ENCODE measurements around the gene SPPL2B. TPM values are rescaled to one million over a fixed set of nuclear protein-coding genes. Genes with fewer than 3 reads are reported as not detected.

The SPPL2B gene
- total and polyA plus RNA-seq, 7 experiments from 2014 or later: 11.1 to 150 (median 112) TPM

- H3K27ac Mint-ChIP-seq: peak overlapping the region in 8 of 9 donors; percentile 28 to 99 (median 96)
- CTCF ChIA-PET: interaction anchor here (0.7 kb wide), 1 partner anchor 96 kb away, joined by 3 read pairs; no protein-coding TSS in a partner anchor
These were observed 1.8 kb downstream of the SPPL2B start for GRCh38 chr19:2330255-2330631.

GRCh38 chr19:2330632-2331284 is 2.3 kb downstream of the SPPL2B start:
- H3K27me3 ChIP-seq (ENCODE audit: control insufficient read depth in 2 of 2, insufficient read depth in 2 of 2, low read length in 2 of 2): no peaks in the 10 kb centered on the region

More at GRCh38 chr19:2330255-2330631, 1.8 kb downstream of the SPPL2B start:
- Histone ChIP-seq H3K27ac (ENCODE audit: low read depth, low read length) (peak overlapping the region; percentile 11), H3K36me3 (ENCODE audit: control insufficient read depth in 2 of 3, insufficient read depth in 3 of 3, low read length in 3 of 3) (peaks cover 0 to 15% (median 0%) of the 10 kb centered on the region in 3 experiments), H3K27me3 (ENCODE audit: control insufficient read depth in 2 of 2, insufficient read depth in 2 of 2, low read length in 2 of 2) (no peaks in the 10 kb centered on the region), H3K4me3 (ENCODE audit: low read length) (no peak overlapping the region), H3K9me3 (ENCODE audit: control insufficient read depth in 2 of 3, low read length in 3 of 3) (no peaks in the 10 kb centered on the region), H3K4me1 (ENCODE audit: control insufficient read depth in 2 of 2, insufficient read depth in 2 of 2, low read length in 2 of 2) (peaks cover 10 to 53% of the 10 kb centered on the region in 2 donors)
- DNase-seq: no peak
- Mint-ChIP-seq H3K4me3 (peak overlapping the region; percentile 33 to 100 (median 59)), H3K36me3 (peaks cover 0 to 13% (median 4%) of the 10 kb centered on the region in 5 donors), H3K27me3 (peaks cover 0 to 2% (median 0%) of the 10 kb centered on the region in 5 donors), H3K4me1 (peaks cover 35 to 83% (median 63%) of the 10 kb centered on the region in 7 donors), H3K9me3 (peaks cover 0 to 4% (median 0%) of the 10 kb centered on the region in 11 donors)
- POLR2A ChIA-PET: interaction anchor here (0.5 to 2.4 kb wide), 7 partner anchors 22 to 361 kb away, joined by 3 to 8 read pairs (median 3); partner anchors contain the start of genes GADD45B and LINGO3
- no peak for ATAC-seq
- intact Hi-C loops (cut with micrococcal nuclease): loop anchor here in 1 of 2 donors (5.0 kb wide), 1 partner anchor 62 kb away; no protein-coding TSS in a partner anchor

GRCh38 chr19:2331601-2332246 is 3.2 kb downstream of the SPPL2B start:
- H3K36me3 Mint-ChIP-seq: peaks cover 4 to 20% (median 8%) of the 10 kb centered on the region in 5 donors
- H3K9me3 ChIP-seq (ENCODE audit: control insufficient read depth in 2 of 3, low read length in 3 of 3): no peaks in the 10 kb centered on the region
- H3K27me3 Mint-ChIP-seq: peaks cover 0 to 2% (median 0%) of the 10 kb centered on the region in 5 donors
- intact Hi-C loops (cut with micrococcal nuclease): loop anchor here in 1 of 2 donors (5.0 kb wide), 1 partner anchor 61 kb away; no protein-coding TSS in a partner anchor
- no peak overlapping the region for H3K4me3 ChIP-seq (ENCODE audit: low read length)
- CTCF ChIA-PET: interaction anchor here (0.7 to 1.2 kb wide), 3 partner anchors 60 to 279 kb away, joined by 3 read pairs; no protein-coding TSS in a partner anchor
- no peak for ATAC-seq
- POLR2A ChIA-PET: interaction anchor here (0.6 to 2.4 kb wide), 6 partner anchors 16 to 183 kb away, joined by 3 to 7 read pairs (median 4); partner anchors contain the start of gene TIMM13
- H3K27ac Mint-ChIP-seq: peak overlapping the region; percentile 90 to 99 (median 96)
- H3K27ac ChIP-seq (ENCODE audit: low read depth, low read length): peak overlapping the region; percentile 68
- H3K4me1 ChIP-seq (ENCODE audit: control insufficient read depth in 2 of 2, insufficient read depth in 2 of 2, low read length in 2 of 2): peaks cover 10 to 51% of the 10 kb centered on the region in 2 donors
- DNase-seq: no peak
- no peaks in the 10 kb centered on the region for H3K27me3 ChIP-seq (ENCODE audit: control insufficient read depth in 2 of 2, insufficient read depth in 2 of 2, low read length in 2 of 2)
- H3K36me3 ChIP-seq (ENCODE audit: control insufficient read depth in 2 of 3, insufficient read depth in 3 of 3, low read length in 3 of 3): peaks cover 0 to 5% (median 0%) of the 10 kb centered on the region in 3 experiments
- H3K9me3 Mint-ChIP-seq: peaks cover 0 to 10% (median 0%) of the 10 kb centered on the region in 11 donors
- H3K4me1 Mint-ChIP-seq: peaks cover 36 to 78% (median 59%) of the 10 kb centered on the region in 7 donors
- peak overlapping the region in 9 of 10 donors; percentile 47 to 98 (median 68) for H3K4me3 Mint-ChIP-seq

More at GRCh38 chr19:2330632-2331284, 2.3 kb downstream of the SPPL2B start:
- H3K4me3 Mint-ChIP-seq: peak overlapping the region; percentile 33 to 98 (median 60)
- H3K4me3 ChIP-seq (ENCODE audit: low read length): no peak overlapping the region
- H3K9me3 ChIP-seq (ENCODE audit: control insufficient read depth in 2 of 3, low read length in 3 of 3): no peaks in the 10 kb centered on the region
- DNase-seq (no peak), ATAC-seq (no peak)
- H3K36me3 ChIP-seq (ENCODE audit: control insufficient read depth in 2 of 3, insufficient read depth in 3 of 3, low read length in 3 of 3): peaks cover 0 to 10% (median 0%) of the 10 kb centered on the region in 3 experiments
- peak overlapping the region; percentile 68 for H3K27ac ChIP-seq (ENCODE audit: low read depth, low read length)
- intact Hi-C loops (cut with micrococcal nuclease): loop anchor here in 1 of 2 donors (5.0 kb wide), 1 partner anchor 62 kb away; no protein-coding TSS in a partner anchor
- peaks cover 0 to 4% (median 0%) of the 10 kb centered on the region in 11 donors for H3K9me3 Mint-ChIP-seq
- peaks cover 10 to 53% of the 10 kb centered on the region in 2 donors for H3K4me1 ChIP-seq (ENCODE audit: control insufficient read depth in 2 of 2, insufficient read depth in 2 of 2, low read length in 2 of 2)
- peak overlapping the region; percentile 81 to 99 (median 96) for H3K27ac Mint-ChIP-seq
- POLR2A ChIA-PET: interaction anchor here (0.8 to 2.4 kb wide), 5 partner anchors 14 to 60 kb away, joined by 3 to 8 read pairs (median 4); partner anchors contain the start of gene LINGO3
- H3K4me1 Mint-ChIP-seq: peaks cover 33 to 80% (median 60%) of the 10 kb centered on the region in 7 donors
- CTCF ChIA-PET: interaction anchor here (0.7 to 1.2 kb wide), 2 partner anchors 61 to 63 kb away, joined by 3 read pairs; no protein-coding TSS in a partner anchor
- peaks cover 0 to 14% (median 4%) of the 10 kb centered on the region in 5 donors for H3K36me3 Mint-ChIP-seq
- peaks cover 0 to 2% (median 0%) of the 10 kb centered on the region in 5 donors for H3K27me3 Mint-ChIP-seq

GRCh38 chr19:2332341-2333026 is 4.0 kb downstream of the SPPL2B start:
- ATAC-seq (peak; percentile 70), DNase-seq (peak in 7 of 9 donors; percentile 71 to 85 (median 81))
- Histone ChIP-seq H3K9me3 (ENCODE audit: control insufficient read depth in 2 of 3, low read length in 3 of 3) (no peaks in the 10 kb centered on the region), H3K27me3 (ENCODE audit: control insufficient read depth in 2 of 2, insufficient read depth in 2 of 2, low read length in 2 of 2) (no peaks in the 10 kb centered on the region), H3K36me3 (ENCODE audit: control insufficient read depth in 2 of 3, insufficient read depth in 3 of 3, low read length in 3 of 3) (peaks cover 0 to 10% (median 0%) of the 10 kb centered on the region in 3 experiments), H3K4me1 (ENCODE audit: control insufficient read depth in 2 of 2, insufficient read depth in 2 of 2, low read length in 2 of 2) (peaks cover 6 to 44% of the 10 kb centered on the region in 2 donors), H3K4me3 (ENCODE audit: low read length) (no peak overlapping the region), H3K27ac (ENCODE audit: low read depth, low read length) (peak overlapping the region; percentile 68)
- peaks cover 0 to 2% (median 0%) of the 10 kb centered on the region in 5 donors for H3K27me3 Mint-ChIP-seq
- intact Hi-C loops (cut with micrococcal nuclease): loop anchor here in 1 of 2 donors (5.0 kb wide), 1 partner anchor 60 kb away; no protein-coding TSS in a partner anchor
- peaks cover 0 to 10% (median 0%) of the 10 kb centered on the region in 11 donors for H3K9me3 Mint-ChIP-seq
- peak overlapping the region; percentile 90 to 99 (median 96) for H3K27ac Mint-ChIP-seq
- ChIA-PET CTCF (interaction anchor here (0.7 kb wide), 1 partner anchor 278 kb away, joined by 3 read pairs; no protein-coding TSS in a partner anchor), POLR2A (interaction anchor here (0.6 to 1.3 kb wide), 8 partner anchors 17 to 1725 kb away, joined by 3 to 6 read pairs (median 4); partner anchors contain the start of gene TIMM13)
- peaks cover 4 to 20% (median 7%) of the 10 kb centered on the region in 5 donors for H3K36me3 Mint-ChIP-seq
- H3K4me3 Mint-ChIP-seq: peak overlapping the region; percentile 60 to 84 (median 70)
- peaks cover 36 to 70% (median 51%) of the 10 kb centered on the region in 7 donors for H3K4me1 Mint-ChIP-seq

GRCh38 chr19:2333027-2333806 is 4.7 kb downstream of the SPPL2B start:
- CTCF ChIA-PET: interaction anchor here (0.6 kb wide), 1 partner anchor 45 kb away, joined by 4 read pairs; no protein-coding TSS in a partner anchor
- H3K4me1 ChIP-seq (ENCODE audit: control insufficient read depth in 2 of 2, insufficient read depth in 2 of 2, low read length in 2 of 2): peaks cover 5 to 41% of the 10 kb centered on the region in 2 donors
- ATAC-seq (no peak), DNase-seq (no peak)
- Mint-ChIP-seq H3K36me3 (peaks cover 3 to 17% (median 7%) of the 10 kb centered on the region in 5 donors), H3K9me3 (peaks cover 0 to 10% (median 0%) of the 10 kb centered on the region in 11 donors), H3K27me3 (no peaks in the 10 kb centered on the region), H3K4me1 (peaks cover 35 to 64% (median 47%) of the 10 kb centered on the region in 7 donors), H3K4me3 (peak overlapping the region in 7 of 10 donors; percentile 35 to 80 (median 39)), H3K27ac (peak overlapping the region; percentile 58 to 93 (median 84))
- peak overlapping the region; percentile 68 for H3K27ac ChIP-seq (ENCODE audit: low read depth, low read length)
- no peaks in the 10 kb centered on the region for H3K9me3 ChIP-seq (ENCODE audit: control insufficient read depth in 2 of 3, low read length in 3 of 3)
- POLR2A ChIA-PET: interaction anchor here (0.6 to 1.3 kb wide), 2 partner anchors 30 to 94 kb away, joined by 4 read pairs; no protein-coding TSS in a partner anchor
- intact Hi-C loops (cut with micrococcal nuclease): loop anchor here in 1 of 2 donors (5.0 kb wide), 1 partner anchor 59 kb away; no protein-coding TSS in a partner anchor
- H3K36me3 ChIP-seq (ENCODE audit: control insufficient read depth in 2 of 3, insufficient read depth in 3 of 3, low read length in 3 of 3): peaks cover 0 to 17% (median 0%) of the 10 kb centered on the region in 3 experiments
- H3K4me3 ChIP-seq (ENCODE audit: low read length): no peak overlapping the region
- H3K27me3 ChIP-seq (ENCODE audit: control insufficient read depth in 2 of 2, insufficient read depth in 2 of 2, low read length in 2 of 2): no peaks in the 10 kb centered on the region

All from naive thymus-derived CD4-positive, alpha-beta T cell (primary cell).